ENCODE results near the gene PGS1.

The PGS1 gene

GRCh38 chr17:78355045-78355641, 23.3 kb upstream of the PGS1 start:
- Mint-ChIP-seq H3K36me3 (ENCODE audit: insufficient read depth) (peaks cover 44% of the 10 kb centered on the region), H3K4me1 (ENCODE audit: low read depth in 2 of 2) (peaks cover 49 to 50% of the 10 kb centered on the region in 2 donors), H3K4me3 (peak overlapping the region; percentile 81 to 83), H3K27ac (peak overlapping the region; percentile 96 to 100), H3K27me3 (no peaks in the 10 kb centered on the region), H3K9me3 (no peaks in the 10 kb centered on the region)
- peak in 2 of 3 experiments; percentile 29 to 44 for DNase-seq
- peak; percentile 18 for ATAC-seq (replicated peaks)

GRCh38 chr17:78355701-78356100, 22.7 kb upstream of the PGS1 start:
- H3K36me3 Mint-ChIP-seq (ENCODE audit: insufficient read depth), result peaks cover 46% of the 10 kb centered on the region
- peak overlapping the region; percentile 81 to 83 for H3K4me3 Mint-ChIP-seq
- ATAC-seq (replicated peaks) (no peak), DNase-seq (no peak)
- peaks cover 45 to 49% of the 10 kb centered on the region in 2 donors for H3K4me1 Mint-ChIP-seq (ENCODE audit: low read depth in 2 of 2)
- no peaks in the 10 kb centered on the region for H3K9me3 Mint-ChIP-seq
- no peaks in the 10 kb centered on the region for H3K27me3 Mint-ChIP-seq
- peak overlapping the region; percentile 96 to 100 for H3K27ac Mint-ChIP-seq

- Mint-ChIP-seq H3K27me3 (no peaks in the 10 kb centered on the region), H3K9me3 (no peaks in the 10 kb centered on the region), H3K36me3 (ENCODE audit: insufficient read depth) (peaks cover 49% of the 10 kb centered on the region), H3K4me1 (ENCODE audit: low read depth in 2 of 2) (peaks cover 49 to 53% of the 10 kb centered on the region in 2 donors), H3K4me3 (peak overlapping the region; percentile 81 to 83), H3K27ac (peak overlapping the region; percentile 96 to 100)
- DNase-seq (peak; percentile 83 to 85 (median 83)), ATAC-seq (replicated peaks) (peak; percentile 71)
Observed at GRCh38 chr17:78356101-78356713, 22.2 kb upstream of the PGS1 start.

DNA sequence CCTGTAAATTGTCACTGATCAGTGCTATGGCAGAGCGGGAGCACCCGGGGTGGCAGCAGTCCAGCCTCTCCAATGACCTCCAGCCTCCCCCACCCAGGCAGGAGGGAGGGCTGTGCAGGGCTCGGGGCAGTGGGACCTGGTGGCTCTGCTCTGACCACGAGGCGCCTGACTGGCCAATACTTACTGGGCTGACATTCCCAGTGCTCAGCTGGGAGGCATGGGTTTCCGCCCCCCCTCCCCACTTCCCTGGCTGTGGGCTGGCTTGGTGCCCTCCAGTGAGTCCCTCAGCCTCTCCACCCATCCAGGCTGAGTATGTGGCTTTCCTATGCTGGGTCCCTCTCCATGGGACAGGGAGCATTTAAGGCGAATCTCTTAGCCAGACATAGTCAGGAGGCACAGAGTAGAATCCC, 21.3 kb upstream of the PGS1 start:
- Mint-ChIP-seq H3K27me3 (no peaks in the 10 kb centered on the region), H3K27ac (peak overlapping the region; percentile 96 to 100), H3K36me3 (ENCODE audit: insufficient read depth) (peaks cover 49% of the 10 kb centered on the region), H3K4me3 (peak overlapping the region; percentile 81 to 83), H3K4me1 (ENCODE audit: low read depth in 2 of 2) (peaks cover 48 to 52% of the 10 kb centered on the region in 2 donors), H3K9me3 (no peaks in the 10 kb centered on the region)
- DNase-seq (no peak), ATAC-seq (replicated peaks) (no peak)

DNA sequence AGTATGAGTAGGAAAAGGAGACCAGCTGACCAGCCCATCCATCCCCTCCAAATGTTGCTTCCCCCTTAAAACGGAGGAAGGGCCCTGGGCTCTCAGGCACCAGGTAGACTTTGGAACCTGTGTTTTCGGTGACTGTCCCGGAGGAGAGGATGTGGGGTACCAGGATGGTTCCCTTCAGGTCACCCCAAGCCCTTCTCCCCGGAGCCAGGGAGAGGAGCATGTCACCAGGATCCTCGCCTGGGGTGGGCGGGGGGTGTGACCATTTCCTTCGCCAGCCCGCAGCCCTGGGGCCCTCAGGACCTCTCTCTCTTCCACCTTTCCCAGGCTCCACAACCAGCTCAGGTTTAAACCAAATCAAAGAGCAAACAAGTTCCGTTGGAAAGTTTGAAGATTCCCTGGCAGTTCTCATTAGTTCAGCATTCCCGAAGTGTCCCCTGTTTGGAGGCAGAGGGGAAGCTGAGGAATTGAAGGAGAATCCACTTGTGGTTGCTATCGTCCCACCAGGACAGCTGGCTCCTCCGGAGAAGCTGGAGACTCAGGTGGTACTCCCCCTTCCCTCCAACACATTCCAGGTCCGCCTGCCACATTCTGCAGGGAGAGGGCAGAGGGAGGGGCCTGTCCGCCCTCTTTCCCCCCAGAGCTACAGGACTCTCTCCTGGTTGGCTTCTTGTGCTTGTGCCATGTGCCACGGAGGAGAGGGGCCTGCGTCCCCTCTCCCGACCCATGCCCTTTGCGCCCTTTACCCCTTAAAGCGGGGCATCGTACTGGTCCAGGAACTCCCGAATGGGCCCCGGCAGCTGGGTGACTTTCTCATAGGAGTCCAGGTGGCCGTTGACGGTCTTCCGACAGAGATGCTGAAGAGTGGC, 20.5 kb upstream of the PGS1 start:
- H3K4me3 Mint-ChIP-seq, result peak overlapping the region; percentile 81 to 83
- ATAC-seq (replicated peaks), result no peak
- H3K36me3 Mint-ChIP-seq (ENCODE audit: insufficient read depth), result peaks cover 49% of the 10 kb centered on the region
- no peaks in the 10 kb centered on the region for H3K27me3 Mint-ChIP-seq
- DNase-seq, result no peak
- H3K9me3 Mint-ChIP-seq, result no peaks in the 10 kb centered on the region
- H3K27ac Mint-ChIP-seq, result peak overlapping the region; percentile 96 to 100
- peaks cover 48 to 49% of the 10 kb centered on the region in 2 donors for H3K4me1 Mint-ChIP-seq (ENCODE audit: low read depth in 2 of 2)

GRCh38 chr17:78358538-78359320, 19.7 kb upstream of the PGS1 start:
- Mint-ChIP-seq H3K9me3 (no peaks in the 10 kb centered on the region), H3K27me3 (no peaks in the 10 kb centered on the region), H3K4me1 (ENCODE audit: low read depth in 2 of 2) (peaks cover 41 to 42% of the 10 kb centered on the region in 2 donors), H3K4me3 (peak overlapping the region; percentile 81 to 83), H3K36me3 (ENCODE audit: insufficient read depth) (peaks cover 48% of the 10 kb centered on the region), H3K27ac (peak overlapping the region; percentile 96 to 100)
- no peak for ATAC-seq (replicated peaks)
- DNase-seq, result peak in 1 of 3 experiments; percentile 33

GRCh38 chr17:78359321-78359996, 19.0 kb upstream of the PGS1 start:
- Mint-ChIP-seq H3K4me3 (peak overlapping the region; percentile 81 to 83), H3K36me3 (ENCODE audit: insufficient read depth) (peaks cover 44% of the 10 kb centered on the region), H3K4me1 (ENCODE audit: low read depth in 2 of 2) (peaks cover 36 to 38% of the 10 kb centered on the region in 2 donors), H3K27ac (peak overlapping the region; percentile 69 to 96), H3K9me3 (no peaks in the 10 kb centered on the region), H3K27me3 (no peaks in the 10 kb centered on the region)
- peak; percentile 0 for ATAC-seq (replicated peaks)
- DNase-seq, result no peak

DNA sequence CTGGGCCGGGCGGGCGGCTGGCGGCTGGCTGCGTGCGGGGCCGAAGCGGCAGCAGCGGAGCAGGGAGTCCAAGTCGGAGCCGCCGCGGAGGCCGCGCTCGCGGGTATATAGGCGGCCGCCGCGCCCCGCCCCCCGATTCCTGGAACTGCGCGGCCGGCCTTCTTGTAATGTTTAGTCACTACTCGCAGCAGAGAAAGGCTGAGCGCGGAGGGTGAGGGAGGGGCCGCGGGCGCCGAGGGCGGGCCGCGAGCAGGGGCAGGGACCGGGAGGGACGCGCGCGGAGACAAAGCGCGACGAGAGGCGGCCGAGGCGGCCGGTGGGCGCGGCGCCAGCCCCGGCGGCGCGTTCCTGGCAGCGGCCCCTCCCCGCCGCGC, 18.5 kb upstream of the PGS1 start, which contains the start of gene SOCS3:
Gene SOCS3, minus strand, starts transcription at position 81 of the 374 bp plus-strand sequence. CDS start 982 bp downstream, outside the sequence.
- ATAC-seq (replicated peaks) (peak; percentile 69), DNase-seq (peak; percentile 88 to 93 (median 92))
- Mint-ChIP-seq H3K27ac (peak within 1 kb of the TSS; percentile 69 to 96), H3K4me1 (ENCODE audit: low read depth in 2 of 2) (peaks cover 35 to 40% of the 10 kb centered on the region in 2 donors), H3K9me3 (no peaks in the 10 kb centered on the region), H3K27me3 (no peaks in the 10 kb centered on the region), H3K36me3 (ENCODE audit: insufficient read depth) (peaks cover 44% of the 10 kb centered on the region), H3K4me3 (peak within 1 kb of the TSS; percentile 81 to 83)

GRCh38 chr17:78360371-78361224, 17.9 kb upstream of the PGS1 start:
- peak overlapping the region in 1 of 2 donors; percentile 87 for H3K27ac Mint-ChIP-seq
- H3K4me1 Mint-ChIP-seq (ENCODE audit: low read depth in 2 of 2), result peaks cover 29 to 36% of the 10 kb centered on the region in 2 donors
- ATAC-seq (replicated peaks) (peak; percentile 26), DNase-seq (peak; percentile 90 to 93 (median 91))
- H3K36me3 Mint-ChIP-seq (ENCODE audit: insufficient read depth), result peaks cover 39% of the 10 kb centered on the region
- peak overlapping the region; percentile 81 to 83 for H3K4me3 Mint-ChIP-seq
- H3K27me3 Mint-ChIP-seq, result no peaks in the 10 kb centered on the region
- H3K9me3 Mint-ChIP-seq, result no peaks in the 10 kb centered on the region

GRCh38 chr17:78361225-78361701, 17.2 kb upstream of the PGS1 start:
- H3K4me3 Mint-ChIP-seq, result peak overlapping the region in 1 of 2 donors; percentile 20
- H3K9me3 Mint-ChIP-seq, result no peaks in the 10 kb centered on the region
- peak overlapping the region in 1 of 2 donors; percentile 87 for H3K27ac Mint-ChIP-seq
- H3K4me1 Mint-ChIP-seq (ENCODE audit: low read depth in 2 of 2), result peaks cover 23 to 30% of the 10 kb centered on the region in 2 donors
- peaks cover 0 to 6% of the 10 kb centered on the region in 2 donors for H3K27me3 Mint-ChIP-seq
- DNase-seq (no peak), ATAC-seq (replicated peaks) (no peak)
- H3K36me3 Mint-ChIP-seq (ENCODE audit: insufficient read depth), result peaks cover 38% of the 10 kb centered on the region

DNA sequence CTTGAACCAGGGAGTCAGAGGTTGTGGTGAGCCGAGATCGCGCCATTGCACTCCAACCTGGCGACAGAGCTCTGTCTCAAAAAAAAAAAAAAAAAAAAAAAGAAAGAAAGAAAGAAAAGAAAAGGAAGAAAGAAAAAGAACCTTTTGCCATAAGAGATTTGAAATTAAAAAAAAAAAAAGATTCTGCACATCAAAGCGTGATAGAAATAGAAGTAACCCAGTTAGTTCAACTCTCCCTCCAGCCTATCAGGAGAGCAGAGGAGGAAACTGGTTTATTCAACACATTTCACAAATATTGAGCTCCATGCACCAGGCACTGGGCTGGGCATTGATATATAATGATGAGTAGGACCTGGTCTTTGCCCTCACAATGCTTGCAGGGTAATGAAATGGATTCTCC, 16.2 kb upstream of the PGS1 start:
- DNase-seq, result no peak
- peaks cover 13 to 21% of the 10 kb centered on the region in 2 donors for H3K4me1 Mint-ChIP-seq (ENCODE audit: low read depth in 2 of 2)
- H3K36me3 Mint-ChIP-seq (ENCODE audit: insufficient read depth), result peaks cover 28% of the 10 kb centered on the region
- H3K27me3 Mint-ChIP-seq, result peaks cover 0 to 10% of the 10 kb centered on the region in 2 donors
- no peaks in the 10 kb centered on the region for H3K9me3 Mint-ChIP-seq
- no peak overlapping the region for H3K4me3 Mint-ChIP-seq
- ATAC-seq (replicated peaks), result no peak
- H3K27ac Mint-ChIP-seq, result no peak overlapping the region

All from effector memory CD8-positive, alpha-beta T cell (primary cell).